GM19395 (cell line): ENCODE data around the gene SBF2.
A peak's percentile ranks its signal among the peaks of the same experiment; 100 is the strongest.

Experiments
- ATAC-seq: cut with Tn5 transposase; IDR thresholded peaks from one replicate; pipeline ENCODE4 v1.9.1; 2021; ENCODE audit warnings: mild to moderate bottlenecking, moderate library complexity; ENCODE audit not compliant: unreplicated experiment

Gene SBF2

GRCh38 chr11:10302359-10302743 is 8.3 kb upstream of the SBF2 start:
- ATAC-seq, result no peak

- ATAC-seq, result no peak
These were observed 7.8 kb upstream of the SBF2 start for GRCh38 chr11:10301656-10302358.

GRCh38 chr11:10298342-10298741 is 4.3 kb upstream of the SBF2 start:
- ATAC-seq, result peak; percentile 96

- no peak for ATAC-seq
These were observed 1.3 kb upstream of the SBF2 start for GRCh38 chr11:10295064-10295901.

GRCh38 chr11:10294290-10294953 is 403 bp upstream of the SBF2 start:
- no peak for ATAC-seq

GRCh38 chr11:10291801-10292638 is 2.0 kb downstream of the SBF2 start:
- ATAC-seq, result no peak

- ATAC-seq, result no peak
These were observed 4.1 kb downstream of the SBF2 start for GRCh38 chr11:10289765-10290380.

GRCh38 chr11:10288881-10289764 is 4.9 kb downstream of the SBF2 start:
- no peak for ATAC-seq

- ATAC-seq, result no peak
These were observed 6.0 kb downstream of the SBF2 start for GRCh38 chr11:10287766-10288715.

GRCh38 chr11:10287140-10287539 is 6.9 kb downstream of the SBF2 start:
- no peak for ATAC-seq

GRCh38 chr11:10285148-10285802 is 8.7 kb downstream of the SBF2 start:
- ATAC-seq, result no peak

- ATAC-seq, result no peak
These were observed 10.0 kb downstream of the SBF2 start for GRCh38 chr11:10283991-10284390.

GRCh38 chr11:10282117-10282516 is 11.9 kb downstream of the SBF2 start:
- ATAC-seq, result no peak

GRCh38 chr11:10275714-10276113 is 18.3 kb downstream of the SBF2 start:
- no peak for ATAC-seq

GRCh38 chr11:10274726-10275125 is 19.3 kb downstream of the SBF2 start:
- ATAC-seq, result no peak

GRCh38 chr11:10273738-10274137 is 20.3 kb downstream of the SBF2 start:
- no peak for ATAC-seq

- no peak for ATAC-seq
These were observed 21.9 kb downstream of the SBF2 start for GRCh38 chr11:10272132-10272531.
